Measurements from ENCODE around the gene CITED2.

DNA sequence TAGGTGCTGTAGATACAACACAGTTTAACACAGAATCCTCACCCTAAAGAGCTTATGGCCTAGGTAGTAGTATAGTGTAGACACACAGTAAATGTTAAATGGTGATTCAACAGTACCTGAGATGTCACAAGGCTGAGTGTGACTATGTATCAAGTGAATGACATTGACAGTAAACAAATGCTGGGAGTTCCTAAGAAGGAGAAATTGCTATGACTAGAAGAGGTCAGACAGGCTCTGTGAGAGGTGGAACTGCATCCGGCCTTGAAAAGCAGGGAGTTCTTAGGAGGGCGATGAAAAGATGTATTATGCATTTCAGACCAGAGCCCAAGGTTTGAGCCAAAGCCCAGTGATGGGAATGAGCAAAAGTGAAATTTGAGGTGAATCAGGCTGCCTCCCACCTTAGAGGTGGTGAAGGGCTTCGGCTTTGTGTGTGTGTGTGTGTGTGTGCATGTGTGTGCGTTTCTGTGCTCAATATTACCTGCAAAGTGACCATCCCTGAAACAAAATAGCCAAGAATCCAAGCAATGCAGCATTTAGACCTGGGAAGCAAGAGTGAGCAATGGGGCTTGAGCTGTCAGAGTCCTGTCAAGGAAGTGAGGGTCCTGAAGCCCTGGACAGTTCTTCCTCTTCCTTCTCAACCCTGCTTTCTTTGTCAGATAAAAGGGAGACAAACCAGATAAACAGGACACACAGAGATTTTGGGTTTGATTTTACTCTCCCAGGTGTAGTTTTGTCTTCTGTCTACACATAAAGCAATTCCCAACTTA is 32.3 kb upstream of the CITED2 start:
- TF ChIP-seq, protein P1, sequence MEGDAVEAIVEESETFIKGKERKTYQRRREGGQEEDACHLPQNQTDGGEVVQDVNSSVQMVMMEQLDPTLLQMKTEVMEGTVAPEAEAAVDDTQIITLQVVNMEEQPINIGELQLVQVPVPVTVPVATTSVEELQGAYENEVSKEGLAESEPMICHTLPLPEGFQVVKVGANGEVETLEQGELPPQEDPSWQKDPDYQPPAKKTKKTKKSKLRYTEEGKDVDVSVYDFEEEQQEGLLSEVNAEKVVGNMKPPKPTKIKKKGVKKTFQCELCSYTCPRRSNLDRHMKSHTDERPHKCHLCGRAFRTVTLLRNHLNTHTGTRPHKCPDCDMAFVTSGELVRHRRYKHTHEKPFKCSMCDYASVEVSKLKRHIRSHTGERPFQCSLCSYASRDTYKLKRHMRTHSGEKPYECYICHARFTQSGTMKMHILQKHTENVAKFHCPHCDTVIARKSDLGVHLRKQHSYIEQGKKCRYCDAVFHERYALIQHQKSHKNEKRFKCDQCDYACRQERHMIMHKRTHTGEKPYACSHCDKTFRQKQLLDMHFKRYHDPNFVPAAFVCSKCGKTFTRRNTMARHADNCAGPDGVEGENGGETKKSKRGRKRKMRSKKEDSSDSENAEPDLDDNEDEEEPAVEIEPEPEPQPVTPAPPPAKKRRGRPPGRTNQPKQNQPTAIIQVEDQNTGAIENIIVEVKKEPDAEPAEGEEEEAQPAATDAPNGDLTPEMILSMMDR (conservative IDR thresholded peaks at IDR 0.05; ENCODE audit: low read depth, low read length) = no peak
- TF ChIP-seq EZH2 (IDR thresholded peaks at IDR 0.05; ENCODE audit: low read length, unreplicated experiment) (no peak), EZH2phosphoT487 (IDR thresholded peaks at IDR 0.05; ENCODE audit: borderline replicate concordance, low read length) (no peak)

Measured in PC-3 (cell line).